Gastroesophageal sphincter (tissue), 3 donors: ENCODE measurements around the gene TPI1.

Experiments used
- CTCF ChIP-seq, 4 experiments: fragments of 200-600 bp in 2 of 4; fragments of 450-650 bp in 2 of 4; sonication (generic) in 1 of 4; IDR thresholded peaks; one replicate each; pipeline ENCODE4 v1.5.1; 2017 to 2019; ENCODE audit warnings: antibody characterized with exemption in 4 of 4, mild to moderate bottlenecking in 2 of 4, moderate library complexity in 2 of 4
- POLR2A ChIP-seq, 2 donors: fragments of 450-650 bp; IDR thresholded peaks; one replicate each; pipeline ENCODE4 v1.6.1; 2017; ENCODE audit warnings: antibody characterized with exemption in 2 of 2, mild to moderate bottlenecking in 2 of 2, moderate library complexity in 1 of 2
- POLR2AphosphoS5 ChIP-seq: sonication (generic); formaldehyde crosslinking; IDR thresholded peaks from one replicate; pipeline ENCODE4 v1.6.1; 2017; ENCODE audit warnings: antibody characterized with exemption

- TF ChIP-seq CTCF (IDR thresholded peaks at IDR 0.05) (no peak), POLR2A (IDR thresholded peaks at IDR 0.05) (no peak), POLR2AphosphoS5 (no peak)
These were observed 32.6 kb downstream of the TPI1 start for GRCh38 chr12:6899837-6900519.
